Measurements from ENCODE around the gene RPS6KC1. TPM values are rescaled to one million over a fixed set of nuclear protein-coding genes. Genes with fewer than 3 reads are reported as not detected.
A peak's percentile ranks its signal among the peaks of the same experiment; 100 is the strongest.

Gene RPS6KC1, protein sequence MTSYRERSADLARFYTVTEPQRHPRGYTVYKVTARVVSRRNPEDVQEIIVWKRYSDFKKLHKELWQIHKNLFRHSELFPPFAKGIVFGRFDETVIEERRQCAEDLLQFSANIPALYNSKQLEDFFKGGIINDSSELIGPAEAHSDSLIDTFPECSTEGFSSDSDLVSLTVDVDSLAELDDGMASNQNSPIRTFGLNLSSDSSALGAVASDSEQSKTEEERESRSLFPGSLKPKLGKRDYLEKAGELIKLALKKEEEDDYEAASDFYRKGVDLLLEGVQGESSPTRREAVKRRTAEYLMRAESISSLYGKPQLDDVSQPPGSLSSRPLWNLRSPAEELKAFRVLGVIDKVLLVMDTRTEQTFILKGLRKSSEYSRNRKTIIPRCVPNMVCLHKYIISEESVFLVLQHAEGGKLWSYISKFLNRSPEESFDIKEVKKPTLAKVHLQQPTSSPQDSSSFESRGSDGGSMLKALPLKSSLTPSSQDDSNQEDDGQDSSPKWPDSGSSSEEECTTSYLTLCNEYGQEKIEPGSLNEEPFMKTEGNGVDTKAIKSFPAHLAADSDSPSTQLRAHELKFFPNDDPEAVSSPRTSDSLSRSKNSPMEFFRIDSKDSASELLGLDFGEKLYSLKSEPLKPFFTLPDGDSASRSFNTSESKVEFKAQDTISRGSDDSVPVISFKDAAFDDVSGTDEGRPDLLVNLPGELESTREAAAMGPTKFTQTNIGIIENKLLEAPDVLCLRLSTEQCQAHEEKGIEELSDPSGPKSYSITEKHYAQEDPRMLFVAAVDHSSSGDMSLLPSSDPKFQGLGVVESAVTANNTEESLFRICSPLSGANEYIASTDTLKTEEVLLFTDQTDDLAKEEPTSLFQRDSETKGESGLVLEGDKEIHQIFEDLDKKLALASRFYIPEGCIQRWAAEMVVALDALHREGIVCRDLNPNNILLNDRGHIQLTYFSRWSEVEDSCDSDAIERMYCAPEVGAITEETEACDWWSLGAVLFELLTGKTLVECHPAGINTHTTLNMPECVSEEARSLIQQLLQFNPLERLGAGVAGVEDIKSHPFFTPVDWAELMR
- 50.3 and 199 TPM in 2 replicates for total RNA-seq (2011; cell fraction: chromatin; rRNA removed; ENCODE audit: low replicate concordance)
- total RNA-seq (2011; cell fraction: nucleolus; rRNA removed): 24.5 and 42.1 TPM in 2 replicates
- 77.2 and 100 TPM in 2 replicates for total RNA-seq (2011; cell fraction: nucleoplasm; rRNA removed)
- 22.0 and 23.6 TPM in 2 replicates for total RNA-seq (2014; rRNA removed)
- 33.2 and 36.7 TPM in 2 replicates for total RNA-seq (2014; rRNA removed; fragmentation: Illumina TruSeq; extraction: Trizol)
- total RNA-seq (2015; rRNA removed; fragmentation: Illumina TruSeq; extraction: Trizol): 30.5 and 34.6 TPM in 2 replicates
- 20.0 and 22.0 TPM in 2 replicates for total RNA-seq (2021)
- polyA plus RNA-seq (2011; rRNA removed): 22.1 and 32.8 TPM in 2 replicates
- polyA plus RNA-seq (2011; cell fraction: cytosol; rRNA removed): 4.9 and 9.6 TPM in 2 replicates
- polyA plus RNA-seq (2011; cell fraction: nucleus; rRNA removed): 31.7 and 48.5 TPM in 2 replicates
- polyA plus RNA-seq (2012): 14.2 and 18.0 TPM in 2 replicates
- 17.0 and 20.9 TPM in 2 replicates for polyA plus RNA-seq (2014; fragmentation: Illumina TruSeq; extraction: Trizol)
- 1 to 10 TPM; 4.3 to 7.6 TPM for polyA plus RNA-seq (2014; fragmentation: Nextera tagmentation; extraction: Ambion mirVana)
- polyA plus RNA-seq (2014; rRNA removed): 15.5 and 16.4 TPM in 2 replicates
- 66.6 and 66.8 TPM in 2 replicates for polyA minus RNA-seq (2011; rRNA and poly(A)+ RNA removed)
- 15.3 and 18.1 TPM in 2 replicates for polyA minus RNA-seq (2011; cell fraction: cytosol; rRNA and poly(A)+ RNA removed)
- 61.1 and 83.0 TPM in 2 replicates for polyA minus RNA-seq (2011; cell fraction: nucleus; rRNA and poly(A)+ RNA removed)
- percentile 84 among the genes with signal in this experiment for Bru-seq, nascent RNA
- BruChase-seq, experiment 1, labeled RNA remaining after a 2-hour chase: percentile 92 among the genes with signal in this experiment
- BruChase-seq, experiment 2, labeled RNA remaining after a 6-hour chase: percentile 88 among the genes with signal in this experiment
- long read RNA-seq, experiment 1, full-length matches to known transcripts: 101 of 251 reads
- long read RNA-seq, experiment 1, partial matches to known transcripts: 46 of 251 reads
- long read RNA-seq, experiment 1, other reads (novel, unspliced or antisense): 104 of 251 reads
- long read RNA-seq, experiment 2, full-length matches to known transcripts: 10 of 49 reads
- long read RNA-seq, experiment 2, partial matches to known transcripts: 26 of 49 reads
- long read RNA-seq, experiment 2, other reads (novel, unspliced or antisense): 13 of 49 reads
- long read RNA-seq, experiment 3, full-length matches to known transcripts: 2 of 9 reads
- long read RNA-seq, experiment 3, partial matches to known transcripts: 1 of 9 reads
- long read RNA-seq, experiment 3, other reads (novel, unspliced or antisense): 6 of 9 reads

DNA sequence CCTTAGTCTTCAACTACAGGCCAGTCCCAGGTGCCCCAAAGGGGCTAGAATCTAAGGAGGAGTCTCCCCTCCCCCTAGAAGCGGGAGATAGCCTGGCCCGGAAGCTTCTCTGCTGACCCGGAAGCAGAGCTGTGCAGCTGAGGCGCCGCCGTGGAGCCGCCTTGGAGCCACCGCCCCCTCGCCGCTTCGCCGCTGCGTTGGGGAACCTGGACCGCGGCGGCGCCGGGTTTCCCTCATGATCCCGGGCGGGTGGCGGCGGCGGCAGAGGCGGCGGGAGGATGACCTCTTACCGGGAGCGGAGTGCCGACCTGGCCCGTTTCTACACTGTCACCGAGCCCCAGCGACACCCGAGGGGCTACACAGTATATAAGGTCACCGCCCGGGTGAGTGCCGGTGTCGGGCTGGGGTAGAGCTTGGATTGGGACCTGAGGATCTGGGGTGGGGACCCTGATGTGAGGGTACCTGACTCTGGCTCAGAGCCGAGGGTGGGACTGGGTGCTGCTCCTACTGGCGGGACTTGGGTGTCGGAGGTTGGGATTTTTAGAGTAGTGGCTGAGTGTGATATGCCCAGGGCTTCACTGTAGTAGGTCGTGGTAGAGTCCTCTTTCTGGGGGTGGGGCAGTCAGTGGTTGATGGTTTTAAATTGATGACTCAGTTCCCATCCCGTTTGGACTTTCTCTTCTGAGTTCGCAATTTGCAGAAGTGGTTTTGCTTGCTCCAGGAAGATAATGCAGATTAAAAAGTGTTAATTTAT, at the start of gene RPS6KC1:
RPS6KC1 (plus strand) TSS at position 115 of the 754 bp plus-strand sequence; CDS start at position 279, 164 bp downstream.
- Histone ChIP-seq H3K4me1 (replicated peaks in 1 of 2; ENCODE audit: control insufficient read depth in 2 of 2, insufficient read depth in 2 of 2, low read length in 2 of 2) (peaks cover 33 to 71% of the 10 kb centered on the region in 2 experiments), H3K4me2 (ENCODE audit: insufficient read depth, low read length) (peak within 1 kb of the TSS; percentile 97), H3K79me2 (ENCODE audit: control insufficient read depth, insufficient read depth, low read length) (peaks cover 56% of the 10 kb centered on the region), H3K4me3 (peak within 1 kb of the TSS; percentile 76), H3K9me1 (ENCODE audit: control insufficient read depth, insufficient read depth, low read length) (no peaks in the 10 kb centered on the region), H4K20me1 (replicated peaks; ENCODE audit: control insufficient read depth, insufficient read depth, low read length) (no peaks in the 10 kb centered on the region), H2AFZ (ENCODE audit: low read depth, low read length) (peak within 1 kb of the TSS; percentile 94), H3K9ac (ENCODE audit: insufficient read depth in 1 of 2, low read depth in 2 of 2, low read length in 2 of 2) (peak within 1 kb of the TSS; percentile 87 to 95), H3K27me3 (ENCODE audit: control insufficient read depth in 2 of 2, insufficient read depth in 2 of 2, low read length in 2 of 2) (no peaks in the 10 kb centered on the region), H3K36me3 (ENCODE audit: control insufficient read depth, insufficient read depth, low read length) (peaks cover 10% of the 10 kb centered on the region; the same call in 1 of the 3 replicates), H3K27ac (ENCODE audit: extremely low read depth, low read depth, low read length) (peak within 1 kb of the TSS; percentile 92), H3K9me3 (replicated peaks; ENCODE audit: control insufficient read depth, insufficient read depth, low read depth, low read length) (no peaks in the 10 kb centered on the region)
- DNase-seq (ENCODE audit: extremely low read depth in 1 of 4, low spot score in 3 of 4) (peak; percentile 92 to 97 (median 93)), ATAC-seq (peak; percentile 89), FAIRE-seq (peak; percentile 77)
- CTCF ChIA-PET (ENCODE audit: low intra/inter-chr PET ratio): no interaction called here
- POLR2A ChIA-PET: interaction anchor here (0.6 to 1.8 kb wide), 5 partner anchors 10 to 74 kb away, joined by 3 to 6 read pairs (median 4); no protein-coding TSS in a partner anchor
- in situ Hi-C loops (cut with MboI): no loop called here
- WGBS (ENCODE audit: insufficient coverage, low coverage, missing lambda C conversion rate): 1% methylated on average over 38 of the region's 42 CpGs
- no TSS peak for BruUV-seq (replicated peaks)
- intact Hi-C loops (cut with micrococcal nuclease): loop anchor here (1.0 to 5.0 kb wide), 4 partner anchors 19 to 444 kb away; partner anchors contain the start of genes ATF3, NSL1 and TATDN3
- TF ChIP-seq SAFB2 (IDR thresholded peaks at IDR 0.05; ENCODE audit: borderline replicate concordance, low read depth, low read length, severe bottlenecking) (no peak), MAFK (IDR thresholded peaks at IDR 0.05; ENCODE audit: low read length) (peak; percentile 85)

Data from K562 (cell line).